DMS53 (cell line): ENCODE results near the gene SOHLH1.
A peak's percentile ranks its signal among the peaks of the same experiment; 100 is the strongest.

Experiments used
- DNase-seq: peaks from one replicate; lab custom pipeline; 2025; lab: John Stamatoyannopoulos, UW

SOHLH1 gene

GRCh38 chr9:135661816-135662560 lies 37.3 kb downstream of the SOHLH1 start:
- no peak for DNase-seq

- no peak for DNase-seq
Measured at GRCh38 chr9:135660407-135660806, 38.9 kb downstream of the SOHLH1 start.

DNA sequence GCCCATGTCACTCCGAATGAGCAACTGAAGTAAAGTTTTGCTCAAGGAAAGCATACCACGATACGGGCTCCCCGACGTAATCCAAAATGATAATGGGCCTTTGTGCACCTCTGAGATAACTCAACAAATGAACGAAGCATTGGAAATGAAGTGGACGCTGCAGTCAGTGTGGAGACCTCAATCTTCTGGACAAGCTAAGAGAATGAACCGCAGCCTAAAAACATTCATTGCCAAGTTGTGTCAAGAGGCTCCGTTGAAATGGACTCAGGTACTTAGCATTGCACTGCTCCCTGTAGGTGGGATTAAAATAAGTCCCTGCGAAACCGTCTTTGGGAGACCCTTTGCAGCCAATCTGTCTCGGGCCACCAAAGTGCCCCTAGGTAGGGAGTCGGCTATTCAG lies 40.0 kb downstream of the SOHLH1 start:
- DNase-seq: no peak

- no peak for DNase-seq
Measured at GRCh38 chr9:135657416-135657815, 41.9 kb downstream of the SOHLH1 start.

- no peak for DNase-seq
Measured at GRCh38 chr9:135655317-135655716, 44.0 kb downstream of the SOHLH1 start.

DNA sequence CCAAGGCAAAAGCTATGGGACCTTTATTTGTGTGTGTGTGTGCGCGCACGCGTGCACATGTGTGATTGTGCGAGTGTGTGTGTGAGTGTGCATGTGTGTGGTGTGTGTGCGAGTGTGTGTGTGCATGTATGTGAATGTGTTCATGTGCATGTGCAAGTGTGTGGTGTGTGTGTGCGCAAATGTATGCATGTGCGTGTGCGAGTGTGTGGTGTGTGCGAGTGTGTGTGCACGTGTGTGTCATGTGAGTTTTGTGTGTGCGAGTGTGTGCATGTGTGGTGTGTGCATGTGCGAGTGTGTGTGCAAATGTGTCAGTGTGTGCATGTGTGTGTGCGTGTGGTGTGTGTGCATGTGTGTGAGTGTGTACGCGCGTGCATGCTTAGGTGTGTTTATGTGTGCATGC lies 48.9 kb downstream of the SOHLH1 start:
- no peak for DNase-seq

DNA sequence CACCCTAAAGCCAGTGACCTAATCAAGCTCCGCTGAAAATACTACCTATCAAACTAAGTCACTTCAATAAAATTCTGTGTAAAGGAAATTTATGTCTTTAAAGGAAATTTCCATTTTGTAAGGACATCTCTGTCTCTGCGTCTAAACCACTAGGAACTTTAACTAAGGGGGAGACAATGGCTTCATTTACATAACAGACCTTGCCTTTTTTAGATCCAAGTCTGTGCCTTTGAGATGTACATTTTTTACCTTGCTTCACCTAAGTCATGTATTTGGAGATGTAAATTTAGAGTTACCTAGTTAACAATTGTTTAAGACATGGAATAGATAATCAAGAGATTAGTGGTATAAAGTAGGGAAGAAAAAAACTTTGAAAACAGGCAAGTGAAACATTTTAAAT lies 49.8 kb downstream of the SOHLH1 start:
- DNase-seq: no peak

DNA sequence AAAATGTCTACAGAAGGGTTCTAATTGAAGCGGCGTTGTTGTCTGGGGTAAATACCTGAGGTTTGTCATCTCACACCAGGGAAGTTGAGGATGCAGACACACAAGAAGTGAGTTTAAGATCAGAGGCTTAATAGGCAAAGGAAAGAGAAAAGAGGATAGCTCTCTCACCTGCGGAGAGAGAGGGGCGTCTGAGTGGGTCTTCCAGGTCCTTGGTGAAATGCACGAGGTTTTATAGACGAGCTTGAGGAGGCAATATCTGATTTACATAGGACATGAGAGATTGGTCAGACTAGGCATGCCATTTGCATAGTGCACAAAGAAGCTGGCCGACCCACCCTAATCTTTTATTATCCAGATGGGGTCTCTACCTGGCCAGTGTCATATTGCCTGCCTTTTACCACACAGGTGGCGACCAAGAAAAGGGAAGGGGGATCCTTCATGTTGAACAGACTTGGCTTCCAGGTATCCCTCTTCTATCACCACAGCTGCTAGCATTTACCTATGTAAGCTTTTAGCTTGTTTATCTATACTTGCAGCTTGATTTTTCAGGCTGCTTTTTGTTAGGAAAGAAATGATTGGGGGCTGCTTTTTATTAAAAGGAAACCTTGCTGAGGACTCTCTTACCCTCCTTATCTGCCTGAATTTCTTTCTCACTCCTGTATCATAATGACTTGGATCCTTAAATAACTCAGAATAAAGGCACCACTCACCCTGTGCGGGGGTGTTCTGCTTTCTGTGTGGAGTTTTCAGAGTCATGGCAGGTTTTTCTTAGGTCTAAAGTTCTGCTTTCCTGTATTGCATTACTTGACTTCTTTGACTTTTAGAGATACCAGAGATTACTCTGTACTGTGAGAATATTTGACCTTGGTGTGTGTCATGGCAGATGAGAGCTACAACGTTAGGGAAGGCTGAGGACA lies 50.5 kb downstream of the SOHLH1 start:
- no peak for DNase-seq

- peak; percentile 16 for DNase-seq
Measured at GRCh38 chr9:135647884-135648283, 51.4 kb downstream of the SOHLH1 start.

GRCh38 chr9:135644631-135645218 lies 54.6 kb downstream of the SOHLH1 start:
- peak; percentile 21 for DNase-seq
